Aortic smooth muscle cell (primary cell): ENCODE data around the gene MRAP. TPM values are rescaled to one million over a fixed set of nuclear protein-coding genes. Genes with fewer than 3 reads are reported as not detected.

Experiments
- total RNA-seq: library from RNA; depleted of rRNA; stranded (reverse); fragments of >200 nt; gene quantifications from 2 replicates; pipeline ENCODE4 v1.2.3, GENCODE V29; 2014

Gene MRAP
- not detected in 2 replicates for total RNA-seq

GRCh38 chr21:32298658-32299081 is at the start of gene MRAP:
TSS of gene MRAP (plus strand) at chr21:32298855. CDS start at chr21:32298972, 117 bp downstream.

GRCh38 chr21:32278518-32279376 is 19.9 kb upstream of the MRAP start, which contains the start of gene MIS18A:
TSS of gene MIS18A (minus strand) at chr21:32279049. CDS start at chr21:32279014, 35 bp downstream.

Other genes with a start within 250 kb of the MRAP start
- 6.4 and 8.2 TPM in 2 replicates for gene MIS18A, start 19.8 kb upstream of the MRAP start, total RNA-seq
- 12.4 and 19.0 TPM in 2 replicates for gene URB1, start 94.2 kb downstream of the MRAP start, total RNA-seq
- 24.5 and 47.8 TPM in 2 replicates for gene EVA1C, start 113.9 kb downstream of the MRAP start, total RNA-seq